ENCODE data around the gene PARD6B. TPM values are rescaled to one million over a fixed set of nuclear protein-coding genes. Genes with fewer than 3 reads are reported as not detected.
"Not testable (repeated sequence)": the region's sequence is repeated elsewhere in the genome, so short reads cannot be mapped to it uniquely, and the experiment has no call there.

Gene PARD6B
- total RNA-seq, 5 donors from 2014 or later (not counting 1 experiment from before 2014, with no cell fraction given) = 5.9 to 12.4 (median 9.4) TPM

GRCh38 chr20:50762045-50762422 lies 30.7 kb downstream of the PARD6B start:
- Mint-ChIP-seq H3K4me3 (no peak overlapping the region), H3K4me1 (no peaks in the 10 kb centered on the region), H3K27ac (no peak overlapping the region), H3K36me3 (no peaks in the 10 kb centered on the region), H3K27me3 (no peaks in the 10 kb centered on the region), H3K9me3 (no peaks in the 10 kb centered on the region)
- ChIA-PET POLR2A (no interaction called here), CTCF (interaction anchor here in 1 of 2 donors (0.7 kb wide), 1 partner anchor 17 kb away, joined by 5 read pairs; no protein-coding TSS in a partner anchor)
- ATAC-seq (replicated peaks in 1 of 4) = no peak
- no peaks in the 10 kb centered on the region for H3K4me1 ChIP-seq (ENCODE audit: control insufficient read depth in 1 of 2, extremely low read depth in 1 of 2, insufficient read depth in 2 of 2, low read length in 2 of 2)
- H3K9me3 ChIP-seq = no peaks in the 10 kb centered on the region
- 81% methylated on average over 4 of the region's 6 CpGs for WGBS (ENCODE audit: insufficient coverage)
- no peak overlapping the region for H3K4me3 ChIP-seq (ENCODE audit: control insufficient read depth in 1 of 2, extremely low read depth in 1 of 2, low read length in 1 of 2)
- DNase-seq = no peak
- H3K27ac ChIP-seq (ENCODE audit: low read length) = no peak overlapping the region
- peaks cover 0 to 16% of the 10 kb centered on the region in 2 experiments for H3K27me3 ChIP-seq (replicated peaks in 1 of 2; ENCODE audit: control insufficient read depth in 2 of 2, extremely low read depth in 1 of 2, insufficient read depth in 2 of 2, low read length in 1 of 2)
- H3K36me3 ChIP-seq (ENCODE audit: control insufficient read depth in 2 of 2, extremely low read depth in 1 of 2, insufficient read depth in 1 of 2, low read length in 1 of 2) = no peaks in the 10 kb centered on the region

- no peak for DNase-seq
- no peaks in the 10 kb centered on the region for H3K4me1 Mint-ChIP-seq
- peaks cover 3 to 5% of the 10 kb centered on the region in 2 donors for H3K27me3 Mint-ChIP-seq
- ChIA-PET CTCF (interaction anchor here in 1 of 2 donors (0.7 kb wide), 1 partner anchor 17 kb away, joined by 5 read pairs; no protein-coding TSS in a partner anchor), POLR2A (no interaction called here)
- Histone ChIP-seq H3K9me3 (no peaks in the 10 kb centered on the region), H3K4me1 (ENCODE audit: control insufficient read depth in 1 of 2, extremely low read depth in 1 of 2, insufficient read depth in 2 of 2, low read length in 2 of 2) (no peaks in the 10 kb centered on the region), H3K27me3 (replicated peaks in 1 of 2; ENCODE audit: control insufficient read depth in 2 of 2, extremely low read depth in 1 of 2, insufficient read depth in 2 of 2, low read length in 1 of 2) (peaks cover 0 to 17% of the 10 kb centered on the region in 2 experiments), H3K4me3 (ENCODE audit: control insufficient read depth in 1 of 2, extremely low read depth in 1 of 2, low read length in 1 of 2) (no peak overlapping the region), H3K27ac (ENCODE audit: low read length) (no peak overlapping the region), H3K36me3 (ENCODE audit: control insufficient read depth in 2 of 2, extremely low read depth in 1 of 2, insufficient read depth in 1 of 2, low read length in 1 of 2) (no peaks in the 10 kb centered on the region)
- H3K27ac Mint-ChIP-seq = no peak overlapping the region
- WGBS (ENCODE audit: insufficient coverage) = 93% methylated on average over 6 of the region's 12 CpGs
- no peaks in the 10 kb centered on the region for H3K36me3 Mint-ChIP-seq
- no peaks in the 10 kb centered on the region for H3K9me3 Mint-ChIP-seq
- H3K4me3 Mint-ChIP-seq = no peak overlapping the region
- no peak for ATAC-seq (replicated peaks in 1 of 4)
These were observed 31.2 kb downstream of the PARD6B start for GRCh38 chr20:50762435-50763220.

- WGBS (ENCODE audit: insufficient coverage) = 94% methylated on average over 16 of the region's 20 CpGs
- H3K4me3 Mint-ChIP-seq = not testable (repeated sequence)
These were observed 32.4 kb downstream of the PARD6B start for GRCh38 chr20:50763550-50764458.

GRCh38 chr20:50765251-50765650 lies 33.9 kb downstream of the PARD6B start:
- H3K4me1 Mint-ChIP-seq; H3K4me1 ChIP-seq (ENCODE audit: control insufficient read depth in 1 of 2, extremely low read depth in 1 of 2, insufficient read depth in 2 of 2, low read length in 2 of 2); H3K9me3 ChIP-seq; H3K27ac Mint-ChIP-seq; H3K27me3 Mint-ChIP-seq; H3K36me3 ChIP-seq (ENCODE audit: control insufficient read depth in 2 of 2, extremely low read depth in 1 of 2, insufficient read depth in 1 of 2, low read length in 1 of 2); H3K4me3 ChIP-seq (ENCODE audit: control insufficient read depth in 1 of 2, extremely low read depth in 1 of 2, low read length in 1 of 2); DNase-seq; H3K27ac ChIP-seq (ENCODE audit: low read length); H3K4me3 Mint-ChIP-seq; H3K36me3 Mint-ChIP-seq; H3K9me3 Mint-ChIP-seq; ATAC-seq (replicated peaks in 1 of 4): not testable (repeated sequence)
- ChIA-PET CTCF (interaction anchor here in 1 of 2 donors (0.6 kb wide), 1 partner anchor 45 kb away, joined by 7 read pairs; no protein-coding TSS in a partner anchor), POLR2A (interaction anchor here in 1 of 2 donors (0.5 kb wide), 1 partner anchor 142 kb away, joined by 4 read pairs; no protein-coding TSS in a partner anchor)
- peaks cover 0 to 20% of the 10 kb centered on the region in 2 experiments for H3K27me3 ChIP-seq (replicated peaks in 1 of 2; ENCODE audit: control insufficient read depth in 2 of 2, extremely low read depth in 1 of 2, insufficient read depth in 2 of 2, low read length in 1 of 2)
- WGBS (ENCODE audit: insufficient coverage) = 86% methylated on average over 8 of the region's 10 CpGs

More at GRCh38 chr20:50763550-50764458, 32.4 kb downstream of the PARD6B start:
- POLR2A ChIA-PET; CTCF ChIA-PET; DNase-seq; H3K27ac Mint-ChIP-seq; ATAC-seq (replicated peaks in 1 of 4); H3K9me3 Mint-ChIP-seq; H3K4me1 ChIP-seq (ENCODE audit: control insufficient read depth in 1 of 2, extremely low read depth in 1 of 2, insufficient read depth in 2 of 2, low read length in 2 of 2); H3K27me3 Mint-ChIP-seq; H3K4me1 Mint-ChIP-seq; H3K36me3 ChIP-seq (ENCODE audit: control insufficient read depth in 2 of 2, extremely low read depth in 1 of 2, insufficient read depth in 1 of 2, low read length in 1 of 2); H3K4me3 ChIP-seq (ENCODE audit: control insufficient read depth in 1 of 2, extremely low read depth in 1 of 2, low read length in 1 of 2); H3K9me3 ChIP-seq; H3K36me3 Mint-ChIP-seq; H3K27ac ChIP-seq (ENCODE audit: low read length): not testable (repeated sequence)
- H3K27me3 ChIP-seq (replicated peaks in 1 of 2; ENCODE audit: control insufficient read depth in 2 of 2, extremely low read depth in 1 of 2, insufficient read depth in 2 of 2, low read length in 1 of 2) = peaks cover 0 to 20% of the 10 kb centered on the region in 2 experiments

- no peaks in the 10 kb centered on the region for H3K4me1 ChIP-seq (ENCODE audit: control insufficient read depth in 1 of 2, extremely low read depth in 1 of 2, insufficient read depth in 2 of 2, low read length in 2 of 2)
- H3K36me3 ChIP-seq (ENCODE audit: control insufficient read depth in 2 of 2, extremely low read depth in 1 of 2, insufficient read depth in 1 of 2, low read length in 1 of 2) = no peaks in the 10 kb centered on the region
- H3K27me3 Mint-ChIP-seq = peaks cover 5 to 7% of the 10 kb centered on the region in 2 donors
- no peaks in the 10 kb centered on the region for H3K9me3 Mint-ChIP-seq
- no peak overlapping the region for H3K27ac ChIP-seq (ENCODE audit: low read length)
- H3K27ac Mint-ChIP-seq = no peak overlapping the region
- H3K4me3 ChIP-seq (ENCODE audit: control insufficient read depth in 1 of 2, extremely low read depth in 1 of 2, low read length in 1 of 2) = no peak overlapping the region
- WGBS (ENCODE audit: insufficient coverage) = no CpG with 5 or more reads among the region's 3 CpGs
- H3K4me1 Mint-ChIP-seq = no peaks in the 10 kb centered on the region
- ChIA-PET CTCF (no interaction called here), POLR2A (interaction anchor here in 1 of 2 donors (0.5 kb wide), 1 partner anchor 142 kb away, joined by 4 read pairs; no protein-coding TSS in a partner anchor)
- H3K36me3 Mint-ChIP-seq = no peaks in the 10 kb centered on the region
- ATAC-seq (replicated peaks in 1 of 4) (no peak), DNase-seq (no peak)
- no peak overlapping the region for H3K4me3 Mint-ChIP-seq
- H3K9me3 ChIP-seq = no peaks in the 10 kb centered on the region
- H3K27me3 ChIP-seq (replicated peaks in 1 of 2; ENCODE audit: control insufficient read depth in 2 of 2, extremely low read depth in 1 of 2, insufficient read depth in 2 of 2, low read length in 1 of 2) = peaks cover 0 to 20% of the 10 kb centered on the region in 2 experiments
These were observed 34.3 kb downstream of the PARD6B start for GRCh38 chr20:50765674-50766073.

GRCh38 chr20:50766955-50767809 lies 35.8 kb downstream of the PARD6B start:
- H3K27me3 Mint-ChIP-seq; H3K4me1 Mint-ChIP-seq; H3K4me3 Mint-ChIP-seq; H3K27ac ChIP-seq (ENCODE audit: low read length); H3K36me3 ChIP-seq (ENCODE audit: control insufficient read depth in 2 of 2, extremely low read depth in 1 of 2, insufficient read depth in 1 of 2, low read length in 1 of 2); ATAC-seq (replicated peaks in 1 of 4); CTCF ChIA-PET; H3K9me3 Mint-ChIP-seq; H3K27ac Mint-ChIP-seq; H3K4me3 ChIP-seq (ENCODE audit: control insufficient read depth in 1 of 2, extremely low read depth in 1 of 2, low read length in 1 of 2); H3K9me3 ChIP-seq; POLR2A ChIA-PET; DNase-seq; H3K4me1 ChIP-seq (ENCODE audit: control insufficient read depth in 1 of 2, extremely low read depth in 1 of 2, insufficient read depth in 2 of 2, low read length in 2 of 2); H3K36me3 Mint-ChIP-seq: not testable (repeated sequence)
- WGBS (ENCODE audit: insufficient coverage) = 62% methylated on average over 3 of the region's 10 CpGs
- H3K27me3 ChIP-seq (replicated peaks in 1 of 2; ENCODE audit: control insufficient read depth in 2 of 2, extremely low read depth in 1 of 2, insufficient read depth in 2 of 2, low read length in 1 of 2) = peaks cover 0 to 20% of the 10 kb centered on the region in 2 experiments

Data from T-cell (primary cell).